GM18858 (cell line): Measurements from ENCODE around the gene DRAXIN.

ENCODE experiments used
- ATAC-seq: cut with Tn5 transposase; IDR thresholded peaks from one replicate; pipeline ENCODE4 v1.9.1; 2021; ENCODE audit not compliant: unreplicated experiment

DRAXIN gene

GRCh38 chr1:11735854-11736745 is 44.6 kb downstream of the DRAXIN start, which contains the start of gene AGTRAP:
Gene AGTRAP (plus strand): TSS chr1:11736136. CDS start chr1:11736209, 73 bp downstream.
- no peak for ATAC-seq

- no peak for ATAC-seq
These were observed 45.5 kb downstream of the DRAXIN start for GRCh38 chr1:11736746-11737639.

- ATAC-seq: no peak
These were observed 46.6 kb downstream of the DRAXIN start for GRCh38 chr1:11738096-11738495.

- no peak for ATAC-seq
These were observed 47.3 kb downstream of the DRAXIN start for GRCh38 chr1:11738783-11739182.

GRCh38 chr1:11740258-11741192 is 49.0 kb downstream of the DRAXIN start:
- no peak for ATAC-seq

- ATAC-seq: no peak
These were observed 50.0 kb downstream of the DRAXIN start for GRCh38 chr1:11741482-11741881.

- ATAC-seq: no peak
These were observed 50.5 kb downstream of the DRAXIN start for GRCh38 chr1:11741919-11742558.

GRCh38 chr1:11744287-11744686 is 52.8 kb downstream of the DRAXIN start:
- no peak for ATAC-seq

- ATAC-seq: no peak
These were observed 54.6 kb downstream of the DRAXIN start for GRCh38 chr1:11746092-11746491.

GRCh38 chr1:11746795-11747487 is 55.4 kb downstream of the DRAXIN start:
- ATAC-seq: no peak

GRCh38 chr1:11748294-11749202 is 57.0 kb downstream of the DRAXIN start:
- ATAC-seq: no peak

- ATAC-seq: no peak
These were observed 57.7 kb downstream of the DRAXIN start for GRCh38 chr1:11749203-11749689.

GRCh38 chr1:11749996-11750395 is 58.5 kb downstream of the DRAXIN start:
- no peak for ATAC-seq

- no peak for ATAC-seq
These were observed 59.6 kb downstream of the DRAXIN start for GRCh38 chr1:11751087-11751486.

- ATAC-seq: no peak
These were observed 61.0 kb downstream of the DRAXIN start for GRCh38 chr1:11752359-11753088.

- ATAC-seq: no peak
These were observed 62.2 kb downstream of the DRAXIN start for GRCh38 chr1:11753555-11754208.

GRCh38 chr1:11757047-11757446 is 65.5 kb downstream of the DRAXIN start:
- ATAC-seq: no peak
